Testis (tissue), 3 donors: ENCODE measurements around the gene SMARCE1. TPM values are rescaled to one million over a fixed set of nuclear protein-coding genes. Genes with fewer than 3 reads are reported as not detected.

ENCODE experiments used
- DNase-seq: peaks from one replicate; pipeline ENCODE4 v3.0.0-alpha.2; 2019
- H3K27ac ChIP-seq, 2 donors: fragments of 200-600 bp; sonication (generic); one replicate each; pipeline ENCODE4 v1.5.1; 2019
- H3K27me3 ChIP-seq: fragments of 200-600 bp; sonication (generic); one replicate; pipeline ENCODE4 v1.5.1; 2019
- H3K36me3 ChIP-seq: fragments of 200-600 bp; sonication (generic); one replicate; pipeline ENCODE4 v1.5.1; 2017; ENCODE audit warnings: low read depth; ENCODE audit errors: missing control alignments
- H3K4me1 ChIP-seq: fragments of 200-600 bp; sonication (generic); one replicate; pipeline ENCODE4 v1.5.1; 2019
- H3K4me3 ChIP-seq, 2 donors: fragments of 200-600 bp; sonication (generic); one replicate each; pipeline ENCODE4 v1.5.1; 2017 to 2019
- H3K9me3 ChIP-seq: fragments of 200-600 bp; sonication (generic); one replicate; pipeline ENCODE4 v1.5.1; 2017
- CTCF ChIP-seq, 3 experiments: fragments of 450-650 bp in 2 of 3; fragments of 200-600 bp in 1 of 3; sonication (generic) in 1 of 3; IDR thresholded peaks; one replicate each; pipeline ENCODE4 v1.5.1; 2016 to 2019; ENCODE audit warnings: antibody characterized with exemption in 3 of 3, mild to moderate bottlenecking in 2 of 3, moderate library complexity in 1 of 3
- POLR2A ChIP-seq: fragments of 450-650 bp; IDR thresholded peaks from one replicate; pipeline ENCODE4 v1.6.1; 2017; ENCODE audit warnings: antibody characterized with exemption, mild to moderate bottlenecking, moderate library complexity
- whole genome bisulfite sequencing, 2 donors: methylation state at CpG; one replicate each; pipeline ENCODE4 v1.1.5; 2018; 5-methylcytosine and 5-hydroxymethylcytosine counted together
- intact Hi-C: fragments of 100-400 bp; cut with DNase I; formaldehyde crosslinking; loops from one replicate; pipeline ENCODE4 v1.15.1; 2023; ENCODE audit warnings: low total_unique reads
- polyA plus RNA-seq: library from polyadenylated mRNA; stranded (reverse); fragments of 350-450 nt; fragmentation: Illumina TruSeq; extraction: RNeasy Lipid Tissue Mini Kit (QIAGEN cat#74804); gene quantifications from one replicate; pipeline ENCODE4 v1.2.3, GENCODE V29; 2014; ENCODE audit warnings: low read depth, low replicate concordance; ENCODE audit not compliant: insufficient read depth
- total RNA-seq, 2 donors: library from RNA; depleted of rRNA; stranded (reverse); fragments of >200 nt; gene quantifications; one replicate each; pipeline ENCODE4 v1.2.3, GENCODE V29; 2016

Gene SMARCE1
- total and polyA plus RNA-seq, 3 donors from 2014 or later, result 80.3 to 86.4 (median 81.6) TPM

DNA sequence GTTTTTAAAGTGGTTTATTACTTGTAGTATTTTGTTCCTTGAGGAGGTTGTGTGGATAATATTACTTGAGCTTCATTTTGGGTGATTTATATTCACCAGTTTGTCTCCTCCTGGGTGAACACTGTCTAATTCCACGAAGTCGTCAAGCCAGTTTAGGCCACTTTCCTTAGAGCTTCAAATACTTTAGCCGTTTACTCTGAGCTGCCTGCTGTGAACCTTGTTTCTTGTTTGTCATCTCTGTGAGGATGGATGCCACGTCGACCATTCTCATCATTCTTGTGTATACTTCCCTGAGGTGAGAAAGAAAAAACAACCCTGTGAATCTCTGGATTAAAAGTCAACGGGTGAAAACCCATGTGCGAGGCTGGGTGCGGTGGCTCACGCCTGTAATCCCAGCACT is 47.0 kb upstream of the SMARCE1 start:
- no peak for DNase-seq
- Histone ChIP-seq H3K27me3 (no peaks in the 10 kb centered on the region), H3K36me3 (no peaks in the 10 kb centered on the region), H3K4me1 (no peaks in the 10 kb centered on the region), H3K4me3 (no peak overlapping the region), H3K27ac (no peak overlapping the region), H3K9me3 (no peaks in the 10 kb centered on the region)
- intact Hi-C loops, result no loop called here
- TF ChIP-seq CTCF (IDR thresholded peaks at IDR 0.05) (no peak), POLR2A (no peak)
- WGBS, 2 donors, result 81 to 83% methylated on average over 8 to 9 of the region's 9 CpGs

GRCh38 chr17:40687106-40687505 is 39.5 kb upstream of the SMARCE1 start:
- no peaks in the 10 kb centered on the region for H3K4me1 ChIP-seq
- no peak for DNase-seq
- intact Hi-C loops, result no loop called here
- 75 to 76% methylated on average over 5 of the region's 5 CpGs for WGBS, 2 donors
- no peaks in the 10 kb centered on the region for H3K27me3 ChIP-seq
- no peak overlapping the region for H3K27ac ChIP-seq
- H3K4me3 ChIP-seq, result no peak overlapping the region
- TF ChIP-seq CTCF (IDR thresholded peaks at IDR 0.05) (no peak), POLR2A (no peak)
- no peaks in the 10 kb centered on the region for H3K9me3 ChIP-seq
- no peaks in the 10 kb centered on the region for H3K36me3 ChIP-seq

DNA sequence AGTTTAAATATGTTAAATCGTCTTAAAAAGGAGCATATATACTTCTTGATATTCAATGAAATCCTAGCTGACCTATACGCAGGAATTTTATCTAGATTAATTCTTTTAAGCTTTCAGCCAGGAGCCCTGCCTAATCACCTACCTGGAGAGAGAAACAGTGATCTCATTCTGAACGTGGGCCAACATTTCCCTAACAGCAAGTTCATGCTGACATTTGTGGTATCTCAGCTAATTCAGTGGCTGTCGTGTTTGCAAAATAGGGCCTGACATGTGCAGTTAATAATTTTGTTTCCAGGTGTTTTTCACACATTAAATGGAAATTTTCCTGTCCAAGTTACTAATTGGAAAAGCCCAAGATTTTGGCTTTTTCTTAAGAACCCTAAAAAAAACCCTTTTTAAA is 38.6 kb upstream of the SMARCE1 start:
- H3K36me3 ChIP-seq, result no peaks in the 10 kb centered on the region
- H3K4me1 ChIP-seq, result no peaks in the 10 kb centered on the region
- TF ChIP-seq CTCF (IDR thresholded peaks at IDR 0.05), result no peak
- TF ChIP-seq POLR2A, result no peak
- no peak overlapping the region for H3K27ac ChIP-seq
- intact Hi-C loops, result no loop called here
- no peaks in the 10 kb centered on the region for H3K27me3 ChIP-seq
- H3K4me3 ChIP-seq, result no peak overlapping the region
- H3K9me3 ChIP-seq, result no peaks in the 10 kb centered on the region
- 70 to 72% methylated on average over 4 of the region's 4 CpGs for WGBS, 2 donors
- no peak for DNase-seq

DNA sequence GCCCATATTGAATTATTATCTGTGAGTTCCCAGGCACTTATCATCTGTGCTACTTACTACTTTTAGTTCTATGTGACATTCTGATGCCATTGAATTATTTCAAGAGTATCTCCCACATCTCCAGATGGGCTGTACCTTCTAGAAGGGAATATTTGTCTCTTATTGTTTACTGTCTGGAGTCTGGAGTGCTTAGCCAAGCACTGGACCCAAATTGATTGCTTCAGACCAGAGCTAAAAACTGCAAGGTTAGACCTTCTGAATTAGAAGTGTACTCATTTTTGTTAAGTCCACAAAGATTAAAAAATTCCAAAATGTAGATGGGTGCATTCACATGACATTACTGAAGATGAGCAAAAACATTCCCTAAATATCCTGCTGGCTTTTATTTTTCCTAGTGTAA is 33.4 kb upstream of the SMARCE1 start:
- Histone ChIP-seq H3K36me3 (no peaks in the 10 kb centered on the region), H3K9me3 (no peaks in the 10 kb centered on the region), H3K4me3 (no peak overlapping the region), H3K4me1 (no peaks in the 10 kb centered on the region), H3K27me3 (no peaks in the 10 kb centered on the region), H3K27ac (no peak overlapping the region)
- intact Hi-C loops, result no loop called here
- TF ChIP-seq POLR2A (no peak), CTCF (IDR thresholded peaks at IDR 0.05) (no peak)
- no peak for DNase-seq

- DNase-seq, result no peak
- Histone ChIP-seq H3K4me3 (no peak overlapping the region), H3K9me3 (no peaks in the 10 kb centered on the region), H3K4me1 (no peaks in the 10 kb centered on the region), H3K36me3 (no peaks in the 10 kb centered on the region), H3K27me3 (no peaks in the 10 kb centered on the region), H3K27ac (no peak overlapping the region)
- 89 to 92% methylated on average over 2 of the region's 2 CpGs for WGBS, 2 donors
- intact Hi-C loops, result no loop called here
- no peak for TF ChIP-seq POLR2A
- TF ChIP-seq CTCF (IDR thresholded peaks at IDR 0.05), result no peak
These were observed 31.9 kb upstream of the SMARCE1 start for GRCh38 chr17:40679523-40679907.
